COLO829 (cell line): Measurements from ENCODE around the gene OPCML.

Experiments used
- DNase-seq: peaks from one replicate; pipeline ENCODE4 v3.0.0; 2012; ENCODE audit warnings: low spot score

Gene OPCML

DNA sequence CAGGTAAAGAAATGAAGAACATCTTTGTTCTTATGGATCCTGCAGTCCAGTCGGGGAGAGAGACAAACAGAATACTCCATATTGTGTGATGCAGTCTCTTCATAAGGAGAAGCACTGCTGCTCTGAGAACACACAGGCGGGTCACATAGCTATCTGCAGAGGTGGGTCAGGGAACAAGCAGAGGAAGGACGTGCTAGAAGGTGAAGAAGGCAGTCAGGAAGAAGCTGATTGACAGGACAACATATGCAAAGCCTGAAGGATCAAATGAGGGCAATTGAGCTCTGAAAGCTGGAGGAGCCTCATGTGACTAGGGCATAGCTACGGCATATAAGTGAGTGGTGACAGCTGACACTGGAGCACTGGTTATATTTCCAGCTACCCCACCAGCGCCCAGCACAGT, 122.5 kb downstream of the OPCML start:
- no peak for DNase-seq

DNA sequence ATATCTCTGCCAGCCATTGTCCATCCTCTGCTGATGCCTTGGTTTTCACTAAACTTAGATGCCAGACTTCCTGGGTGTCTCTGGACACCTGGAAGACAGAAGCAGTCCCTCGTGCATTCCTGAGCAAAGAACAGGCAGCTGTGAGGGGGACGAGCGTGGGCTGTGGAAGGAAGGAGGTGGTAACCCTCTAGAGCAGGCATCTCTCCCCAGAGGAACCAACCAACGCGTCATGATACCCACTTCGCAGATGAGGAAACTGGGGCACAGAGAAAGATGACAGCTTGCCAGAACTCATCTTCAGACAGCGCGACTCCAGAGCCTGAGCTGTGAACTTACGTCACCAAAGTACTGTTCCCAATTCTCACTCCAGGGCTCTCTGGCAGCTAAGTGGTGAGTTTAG, 123.4 kb downstream of the OPCML start:
- no peak for DNase-seq

DNA sequence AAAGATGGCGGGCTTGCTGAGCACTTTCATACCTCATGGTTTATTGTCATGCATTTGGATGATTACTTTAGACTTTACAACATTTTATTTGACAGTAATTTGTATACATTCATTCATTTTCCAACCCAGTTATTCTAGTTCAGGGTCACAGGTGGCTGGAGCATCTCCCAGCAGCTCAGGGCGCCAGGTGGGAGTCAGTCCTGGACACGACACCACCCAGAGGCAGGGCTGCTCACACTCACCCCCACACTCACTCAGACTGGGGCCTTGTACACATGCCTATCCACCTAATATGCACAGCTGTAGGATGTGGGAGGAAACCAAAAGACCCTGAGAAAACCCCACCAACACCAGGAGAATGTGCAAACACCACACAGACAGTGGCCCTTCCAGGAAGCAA, 123.9 kb downstream of the OPCML start:
- no peak for DNase-seq

- no peak for DNase-seq
These were observed 125.8 kb downstream of the OPCML start for GRCh38 chr11:133406489-133406888.

- no peak for DNase-seq
These were observed 128.4 kb downstream of the OPCML start for GRCh38 chr11:133403900-133404299.

DNA sequence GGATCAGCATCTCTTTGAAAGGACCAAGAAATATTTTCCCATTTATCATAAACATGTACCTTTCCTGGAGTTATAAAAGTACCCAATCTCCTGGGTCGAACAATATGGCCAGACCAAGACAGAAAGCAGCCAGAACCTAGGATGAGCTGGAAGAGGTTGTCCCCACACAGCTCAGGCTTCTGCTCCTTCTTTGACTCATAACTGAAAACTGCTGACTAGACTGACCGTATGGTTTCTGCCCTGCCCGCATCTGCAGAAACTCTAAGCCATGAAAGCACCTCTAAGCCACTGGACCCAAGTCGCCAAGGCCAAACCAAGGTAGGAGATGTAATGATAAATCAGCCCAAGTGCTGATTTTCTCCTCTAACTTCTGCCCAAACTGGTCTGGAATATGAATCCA, 129.8 kb downstream of the OPCML start:
- no peak for DNase-seq

DNA sequence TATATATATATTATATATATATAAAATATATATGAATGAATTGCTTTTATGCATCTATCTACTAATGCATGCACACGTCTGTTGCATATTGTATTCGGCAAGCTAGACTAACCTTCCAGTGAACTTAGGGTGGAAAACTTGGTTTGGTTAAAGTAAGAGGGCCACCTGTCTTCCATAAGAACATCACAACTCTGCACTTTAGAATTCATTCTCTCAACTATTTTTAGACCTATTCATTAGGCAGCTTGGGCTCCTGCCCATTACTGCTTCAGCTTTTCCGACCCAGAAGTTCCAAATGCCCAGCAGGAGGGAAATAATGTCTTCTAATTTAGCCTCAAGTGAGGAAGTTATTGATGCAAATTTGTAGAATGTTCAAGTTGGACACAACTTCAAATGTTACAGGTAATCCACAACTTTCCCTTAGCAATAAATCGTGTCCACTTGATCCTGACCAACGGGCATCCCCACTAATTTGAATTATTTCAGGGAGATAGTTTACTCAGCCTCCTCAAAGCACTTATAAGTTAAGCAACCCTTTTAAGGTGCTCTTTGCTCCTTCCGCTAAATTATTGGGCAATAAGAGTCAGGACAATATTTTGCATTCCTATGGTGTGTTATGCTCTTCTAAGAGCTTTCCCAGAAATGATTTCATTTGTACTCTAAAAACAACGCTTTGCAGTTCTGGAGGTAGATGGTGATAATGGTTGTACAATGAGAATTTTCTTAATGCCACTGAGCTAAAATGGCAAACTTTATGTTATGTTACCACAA, 132.3 kb downstream of the OPCML start:
- no peak for DNase-seq

GRCh38 chr11:133399294-133399693, 133.0 kb downstream of the OPCML start:
- DNase-seq: no peak

- DNase-seq: no peak
These were observed 141.5 kb downstream of the OPCML start for GRCh38 chr11:133390803-133391202.

GRCh38 chr11:133388975-133389568, 143.2 kb downstream of the OPCML start:
- DNase-seq: no peak

DNA sequence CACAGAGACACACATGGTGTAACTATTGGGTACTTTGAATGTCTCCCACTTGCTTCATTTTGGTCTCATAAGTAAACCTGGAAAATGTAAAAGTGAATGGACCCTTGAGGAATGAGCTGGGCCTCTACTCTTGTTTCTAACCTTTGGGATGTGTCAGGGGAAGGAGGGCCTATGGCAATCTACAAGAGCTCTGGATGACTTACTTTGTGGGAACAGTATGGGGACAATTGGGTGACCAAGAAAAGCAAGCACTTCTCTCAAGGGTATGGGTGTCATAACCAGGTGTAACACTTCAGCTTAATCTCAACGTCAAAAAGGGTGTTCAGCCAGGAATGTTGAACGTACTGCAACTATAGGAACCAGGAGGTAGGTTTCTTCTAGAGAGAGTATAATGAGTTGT, 144.0 kb downstream of the OPCML start:
- no peak for DNase-seq

- DNase-seq: no peak
These were observed 145.4 kb downstream of the OPCML start for GRCh38 chr11:133386852-133387251.

DNA sequence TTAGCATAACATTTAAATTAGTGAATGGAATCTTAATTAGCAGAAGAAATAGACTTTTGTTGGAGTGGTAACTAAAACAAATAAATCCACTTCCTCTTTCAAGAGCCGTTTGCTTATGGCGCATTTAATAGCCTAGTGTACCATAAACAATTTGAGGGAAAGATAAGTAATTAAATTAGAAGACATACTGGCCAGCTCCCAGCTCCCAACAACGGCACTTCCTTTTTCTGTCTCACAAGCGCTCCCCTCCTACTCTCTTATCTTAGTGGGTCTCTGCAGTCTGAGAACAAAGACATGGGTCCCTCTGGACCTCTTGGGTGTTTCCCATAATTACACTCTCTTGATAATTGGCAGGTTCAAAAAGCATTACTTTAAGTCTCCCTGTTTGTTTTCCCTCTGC, 146.0 kb downstream of the OPCML start:
- no peak for DNase-seq

GRCh38 chr11:133385781-133386180, 146.5 kb downstream of the OPCML start:
- no peak for DNase-seq

GRCh38 chr11:133384731-133385130, 147.6 kb downstream of the OPCML start:
- no peak for DNase-seq

DNA sequence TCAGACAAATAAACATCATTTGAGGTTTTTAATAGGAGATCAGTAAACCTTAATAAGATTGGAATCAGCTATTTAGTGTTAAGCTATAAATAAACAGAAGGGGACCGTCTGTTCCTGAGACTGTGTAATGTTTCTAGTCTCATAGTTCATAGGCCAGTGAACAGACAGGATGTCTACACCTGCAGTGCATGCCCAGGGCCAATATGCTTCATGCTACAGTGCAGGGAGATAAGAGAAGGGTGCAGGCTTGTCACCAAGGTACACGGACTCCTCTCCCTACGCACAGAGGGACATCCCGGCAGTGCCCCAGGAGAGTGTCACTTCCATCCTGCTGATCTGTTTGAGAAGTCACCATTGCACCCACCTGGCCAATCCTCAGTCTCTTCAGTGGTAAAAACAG, 148.6 kb downstream of the OPCML start:
- DNase-seq: no peak

DNA sequence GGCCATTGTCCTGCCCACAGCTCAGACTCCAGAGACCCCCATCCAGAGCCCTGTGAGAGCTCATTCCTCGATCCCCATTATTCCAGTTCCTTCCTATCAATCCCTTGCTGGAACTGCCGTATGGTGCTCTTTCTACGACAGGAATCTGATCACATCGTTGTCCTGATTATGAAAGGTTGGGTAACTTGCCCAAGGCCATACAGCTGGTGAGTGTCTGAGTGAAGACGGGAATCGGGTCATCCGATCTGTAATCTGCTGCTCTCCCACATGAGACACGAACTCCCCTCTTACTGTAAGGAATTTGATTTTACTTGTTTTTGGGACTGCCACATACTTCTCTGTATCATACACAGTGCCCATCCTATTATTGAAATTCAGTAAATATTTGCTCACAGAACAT, 149.1 kb downstream of the OPCML start:
- DNase-seq: no peak

DNA sequence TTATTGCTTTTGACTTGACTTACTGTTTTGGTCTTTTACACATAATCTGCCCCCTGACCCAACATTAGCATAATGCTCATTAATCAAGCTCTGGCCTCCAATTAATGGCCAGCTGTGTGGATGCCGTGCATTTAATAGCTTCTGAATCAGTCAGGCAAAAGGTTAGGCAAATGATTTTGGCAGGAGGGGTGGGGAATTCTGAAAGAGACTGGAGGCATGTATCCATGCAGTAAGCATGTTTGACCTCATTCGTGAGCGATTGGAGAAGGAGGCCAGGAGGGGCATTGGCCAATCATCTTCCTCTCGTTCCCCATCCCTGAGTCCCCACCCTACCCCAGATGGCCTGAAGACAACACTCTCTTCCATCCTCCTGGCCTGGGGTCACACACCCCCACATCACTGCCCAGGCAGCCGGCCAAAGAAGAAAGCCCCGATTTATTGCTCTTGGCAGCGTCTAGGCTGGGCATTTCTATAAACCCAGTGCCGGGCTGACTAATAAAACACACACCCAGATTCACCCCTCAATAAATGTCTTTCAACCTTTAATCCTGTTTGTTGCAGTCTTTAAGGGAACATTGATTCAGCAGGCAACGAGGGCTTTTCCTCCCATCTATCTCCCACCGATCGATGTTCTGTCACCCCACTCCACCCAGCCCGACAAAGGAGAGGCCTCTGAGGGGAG, 150.0 kb downstream of the OPCML start:
- DNase-seq: no peak

DNA sequence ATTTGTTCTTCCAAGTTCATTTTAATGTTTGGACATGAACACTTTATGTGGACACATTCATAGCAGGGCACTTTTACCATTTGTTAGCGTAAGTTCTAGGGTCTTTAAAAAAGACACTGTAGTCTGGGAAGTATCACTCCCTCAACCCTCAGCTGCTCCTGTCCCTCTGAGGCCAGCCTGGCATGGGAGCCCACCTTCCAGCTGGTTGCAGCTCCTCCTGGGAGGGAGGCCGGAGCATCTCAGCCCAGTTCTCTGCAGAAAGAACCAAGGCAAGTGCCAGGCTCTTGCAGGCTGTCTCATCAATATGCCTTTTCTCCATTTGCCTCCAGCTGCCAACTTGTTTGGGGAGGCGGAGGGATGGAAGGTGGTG, 150.6 kb downstream of the OPCML start:
- DNase-seq: no peak

DNA sequence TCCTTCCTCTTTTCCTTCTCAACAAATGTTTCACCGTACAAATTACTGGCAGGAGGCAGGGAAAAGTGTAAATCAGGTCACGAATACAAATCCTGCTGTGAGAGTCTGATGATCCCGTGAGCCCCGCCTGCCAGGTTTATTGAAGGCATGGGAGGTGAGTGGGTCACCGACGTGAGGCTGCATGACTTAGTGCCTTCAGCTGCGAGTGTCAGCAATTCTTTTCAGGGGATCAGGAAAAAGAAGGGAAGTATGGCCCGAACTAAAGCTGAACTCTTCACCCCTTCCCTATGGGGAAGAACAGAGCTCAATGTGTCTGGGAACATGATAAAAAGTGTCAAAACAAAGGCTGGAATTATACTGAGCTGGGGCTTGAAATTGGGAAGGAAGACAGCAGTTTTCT, 166.2 kb downstream of the OPCML start:
- DNase-seq: no peak

DNA sequence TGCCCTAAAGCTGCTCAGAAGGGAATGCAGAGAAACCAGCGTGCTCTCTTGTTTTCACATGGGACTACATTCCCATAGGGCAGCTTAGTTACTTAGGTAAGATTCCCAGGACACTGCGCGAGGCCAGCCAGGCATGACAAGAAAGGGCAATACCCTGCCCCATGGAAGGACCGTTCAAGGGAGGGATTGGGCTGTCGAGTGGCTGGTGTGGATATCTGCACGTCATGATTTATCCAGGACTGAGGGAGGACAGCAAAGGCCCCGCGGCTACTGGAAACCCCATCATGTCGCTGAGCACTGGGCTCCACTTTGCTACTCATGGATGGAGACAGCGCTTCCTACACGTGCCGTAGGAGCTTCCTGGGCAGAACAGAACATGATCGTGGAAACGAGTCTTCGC, 169.4 kb downstream of the OPCML start:
- no peak for DNase-seq

- no peak for DNase-seq
These were observed 170.1 kb downstream of the OPCML start for GRCh38 chr11:133362156-133362555.

- no peak for DNase-seq
These were observed 170.7 kb downstream of the OPCML start for GRCh38 chr11:133361689-133361994.
